ENCODE measurements around the gene KMT2B. TPM values are rescaled to one million over a fixed set of nuclear protein-coding genes. Genes with fewer than 3 reads are reported as not detected.

KMT2B gene
- total and polyA plus RNA-seq, 9 of the 15 experiments (the other 6 are each of a cell fraction or from before 2014, with no cell fraction given), result 0.63 to 43.9 (median 8.1) TPM

DNA sequence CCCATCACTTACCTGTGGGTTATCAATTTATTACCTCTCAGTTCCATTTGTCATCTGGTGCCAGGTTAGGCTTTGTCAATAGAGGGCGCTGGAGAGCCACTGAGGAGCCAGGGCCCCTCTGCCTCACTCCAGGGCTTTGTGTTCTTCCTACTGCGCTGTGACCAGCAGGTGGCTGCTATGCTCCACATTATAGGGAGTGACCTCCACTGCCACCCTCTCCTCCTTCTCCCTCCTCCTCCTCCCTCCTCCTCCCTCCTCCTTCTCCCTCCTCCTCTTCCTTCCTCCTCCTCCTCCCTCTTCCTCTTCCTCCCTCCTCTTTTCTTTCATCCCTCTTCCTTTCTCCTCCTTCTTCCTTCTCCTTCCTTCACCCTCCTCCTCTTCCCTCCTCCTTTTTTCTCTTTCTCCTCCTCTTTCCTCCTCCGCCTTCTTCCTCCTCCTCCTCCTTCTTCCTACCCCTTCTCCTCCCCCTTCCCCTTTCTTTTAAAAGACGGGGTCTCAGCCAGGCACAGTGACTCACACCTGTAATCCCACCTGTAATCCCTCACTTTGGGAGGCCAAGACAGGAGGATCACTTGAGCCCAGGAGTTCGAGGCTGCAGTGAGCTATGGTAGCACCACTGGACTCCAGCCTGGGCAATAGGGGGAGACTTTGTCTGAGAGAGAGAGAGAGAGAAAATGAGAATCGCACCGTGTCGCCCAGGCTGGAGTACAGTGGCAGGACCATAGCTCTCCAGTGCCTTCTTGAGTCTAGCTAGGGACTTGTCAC, 23.8 kb upstream of the KMT2B start (continued):
- TF ChIP-seq ZNF384 (IDR thresholded peaks at IDR 0.05; ENCODE audit: low read depth, low read length) (peak; percentile 36; the same call in 1 of the 2 replicates), TBL1XR1 (IDR thresholded peaks at IDR 0.05; ENCODE audit: low read length in 2 of 2) (0 out of 4 replicates have a peak, but pooled peaks have one; percentile 34), NCOA4 (IDR thresholded peaks at IDR 0.05; ENCODE audit: partially characterized antibody) (peak; percentile 69), ZZZ3 (IDR thresholded peaks at IDR 0.05) (peak; percentile 18; the same call in 1 of the 2 replicates), HCFC1 (IDR thresholded peaks at IDR 0.05; ENCODE audit: low read depth, low read length) (peak; percentile 47; the same call in 1 of the 2 replicates), TAF7 (tag; IDR thresholded peaks at IDR 0.05) (no peak), ARHGAP35 (IDR thresholded peaks at IDR 0.05; ENCODE audit: partially characterized antibody) (peak; percentile 77), MED1 (CRISPR knock-in tag; IDR thresholded peaks at IDR 0.05; ENCODE audit: borderline replicate concordance) (no peak), NR2F6 (CRISPR knock-in tag; IDR thresholded peaks at IDR 0.05) (no peak), STAT5A (IDR thresholded peaks at IDR 0.05; ENCODE audit: borderline replicate concordance, low read length) (no peak), YY1 (IDR thresholded peaks at IDR 0.05; ENCODE audit: borderline replicate concordance in 1 of 3, control insufficient read depth in 1 of 3, extremely low read depth in 1 of 3, insufficient read depth in 3 of 3, insufficient read length in 1 of 3, insufficient replicate concordance in 2 of 3, low read depth in 1 of 3, low read length in 2 of 3) (peak in 1 of 3 experiments; percentile 60), ZNF699 (CRISPR knock-in tag; IDR thresholded peaks at IDR 0.05; ENCODE audit: insufficient replicate concordance) (no peak), E2F1 (CRISPR knock-in tag; IDR thresholded peaks at IDR 0.05) (no peak), ZNF77 (CRISPR knock-in tag; IDR thresholded peaks at IDR 0.05) (no peak), TRIM24 (IDR thresholded peaks at IDR 0.05) (peak; percentile 28 to 47; a peak in 2 of 4 replicates), RB1 (IDR thresholded peaks at IDR 0.05; ENCODE audit: low read depth) (peak; percentile 82), MCM5 (IDR thresholded peaks at IDR 0.05; ENCODE audit: low read depth) (no peak), ZNF263 (CRISPR knock-in tag; IDR thresholded peaks at IDR 0.05; ENCODE audit: borderline replicate concordance) (peak; percentile 100), ZBTB8A (IDR thresholded peaks at IDR 0.05; ENCODE audit: partially characterized antibody) (no peak), SMARCA5 (IDR thresholded peaks at IDR 0.05) (0 out of 2 replicates have a peak, but pooled peaks have one; percentile 50), LARP7 (IDR thresholded peaks at IDR 0.05) (0 out of 2 replicates have a peak, but pooled peaks have one; percentile 28)
- TF ChIP-seq, protein P1, sequence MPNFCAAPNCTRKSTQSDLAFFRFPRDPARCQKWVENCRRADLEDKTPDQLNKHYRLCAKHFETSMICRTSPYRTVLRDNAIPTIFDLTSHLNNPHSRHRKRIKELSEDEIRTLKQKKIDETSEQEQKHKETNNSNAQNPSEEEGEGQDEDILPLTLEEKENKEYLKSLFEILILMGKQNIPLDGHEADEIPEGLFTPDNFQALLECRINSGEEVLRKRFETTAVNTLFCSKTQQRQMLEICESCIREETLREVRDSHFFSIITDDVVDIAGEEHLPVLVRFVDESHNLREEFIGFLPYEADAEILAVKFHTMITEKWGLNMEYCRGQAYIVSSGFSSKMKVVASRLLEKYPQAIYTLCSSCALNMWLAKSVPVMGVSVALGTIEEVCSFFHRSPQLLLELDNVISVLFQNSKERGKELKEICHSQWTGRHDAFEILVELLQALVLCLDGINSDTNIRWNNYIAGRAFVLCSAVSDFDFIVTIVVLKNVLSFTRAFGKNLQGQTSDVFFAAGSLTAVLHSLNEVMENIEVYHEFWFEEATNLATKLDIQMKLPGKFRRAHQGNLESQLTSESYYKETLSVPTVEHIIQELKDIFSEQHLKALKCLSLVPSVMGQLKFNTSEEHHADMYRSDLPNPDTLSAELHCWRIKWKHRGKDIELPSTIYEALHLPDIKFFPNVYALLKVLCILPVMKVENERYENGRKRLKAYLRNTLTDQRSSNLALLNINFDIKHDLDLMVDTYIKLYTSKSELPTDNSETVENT (CRISPR knock-in tag; IDR thresholded peaks at IDR 0.05), result no peak

Data from K562 (cell line).